Keratinocyte (primary cell): ENCODE data around the gene AFF2.

Experiments
- CTCF ChIP-seq, 3 experiments: IDR thresholded peaks in 1 of 3; conservative IDR thresholded peaks in 1 of 3; optimal IDR thresholded peaks in 1 of 3; 2 replicates in 2 of 3; 3 replicates in 1 of 3; pipeline versions ENCODE3 to v1.5.1; 2011; ENCODE audit warnings: low read length in 3 of 3, mild to moderate bottlenecking in 3 of 3, moderate library complexity in 2 of 3, control low read depth in 1 of 3, inconsistent platforms in 1 of 3; ENCODE audit not compliant: insufficient read depth in 2 of 3; ENCODE audit errors: extremely low read depth in 1 of 3
- EZH2 ChIP-seq: IDR thresholded peaks from one replicate; pipeline ENCODE4 v1.6.1; 2012; ENCODE audit warnings: inconsistent platforms, mild to moderate bottlenecking, low read length, moderate library complexity

GRCh38 chrX:148909758-148910157 lies 409.3 kb downstream of the AFF2 start:
- TF ChIP-seq CTCF (optimal IDR thresholded peaks at IDR 0.05 in 1 of 3, IDR thresholded peaks at IDR 0.05 in 1 of 3, conservative IDR thresholded peaks at IDR 0.05 in 1 of 3; ENCODE audit: extremely low read depth in 1 of 3, insufficient read depth in 2 of 3, low read length in 3 of 3) = no peak
- TF ChIP-seq EZH2 = no peak
